IPS-15b (cell line): ENCODE results near the gene MCEMP1.
A peak's percentile ranks its signal among the peaks of the same experiment; 100 is the strongest.

Experiments used
- H3K27me3 ChIP-seq: one replicate; pipeline ENCODE4 v1.6.1; 2013; ENCODE audit warnings: low read length; ENCODE audit not compliant: control insufficient read depth, insufficient read depth
- H3K36me3 ChIP-seq: one replicate; pipeline ENCODE4 v1.6.1; 2013; ENCODE audit warnings: low read length; ENCODE audit not compliant: control insufficient read depth, insufficient read depth
- H3K4me1 ChIP-seq: one replicate; pipeline ENCODE4 v1.6.1; 2013; ENCODE audit warnings: mild to moderate bottlenecking, low read length; ENCODE audit not compliant: control insufficient read depth, insufficient read depth
- H3K4me3 ChIP-seq: one replicate; pipeline ENCODE4 v1.5.1; 2013; ENCODE audit warnings: low read depth, low read length
- H3K9ac ChIP-seq: one replicate; pipeline ENCODE4 v1.6.1; 2013; ENCODE audit warnings: low read depth, mild to moderate bottlenecking, low read length
- H3K9me3 ChIP-seq: one replicate; pipeline ENCODE4 v1.6.1; 2013; ENCODE audit warnings: mild to moderate bottlenecking, low read length; ENCODE audit not compliant: control insufficient read depth, insufficient read depth

MCEMP1 gene

GRCh38 chr19:7678971-7679751 is 2.3 kb downstream of the MCEMP1 start:
- Histone ChIP-seq H3K9me3 (no peaks in the 10 kb centered on the region), H3K9ac (no peak overlapping the region), H3K4me3 (no peak overlapping the region), H3K27me3 (peaks cover 8% of the 10 kb centered on the region), H3K4me1 (peaks cover 2% of the 10 kb centered on the region), H3K36me3 (peaks cover 12% of the 10 kb centered on the region)

GRCh38 chr19:7679771-7680605 is 3.1 kb downstream of the MCEMP1 start:
- Histone ChIP-seq H3K36me3 (peaks cover 12% of the 10 kb centered on the region), H3K9me3 (no peaks in the 10 kb centered on the region), H3K4me1 (peaks cover 2% of the 10 kb centered on the region), H3K27me3 (peaks cover 8% of the 10 kb centered on the region), H3K9ac (no peak overlapping the region), H3K4me3 (peak overlapping the region; percentile 82)

DNA sequence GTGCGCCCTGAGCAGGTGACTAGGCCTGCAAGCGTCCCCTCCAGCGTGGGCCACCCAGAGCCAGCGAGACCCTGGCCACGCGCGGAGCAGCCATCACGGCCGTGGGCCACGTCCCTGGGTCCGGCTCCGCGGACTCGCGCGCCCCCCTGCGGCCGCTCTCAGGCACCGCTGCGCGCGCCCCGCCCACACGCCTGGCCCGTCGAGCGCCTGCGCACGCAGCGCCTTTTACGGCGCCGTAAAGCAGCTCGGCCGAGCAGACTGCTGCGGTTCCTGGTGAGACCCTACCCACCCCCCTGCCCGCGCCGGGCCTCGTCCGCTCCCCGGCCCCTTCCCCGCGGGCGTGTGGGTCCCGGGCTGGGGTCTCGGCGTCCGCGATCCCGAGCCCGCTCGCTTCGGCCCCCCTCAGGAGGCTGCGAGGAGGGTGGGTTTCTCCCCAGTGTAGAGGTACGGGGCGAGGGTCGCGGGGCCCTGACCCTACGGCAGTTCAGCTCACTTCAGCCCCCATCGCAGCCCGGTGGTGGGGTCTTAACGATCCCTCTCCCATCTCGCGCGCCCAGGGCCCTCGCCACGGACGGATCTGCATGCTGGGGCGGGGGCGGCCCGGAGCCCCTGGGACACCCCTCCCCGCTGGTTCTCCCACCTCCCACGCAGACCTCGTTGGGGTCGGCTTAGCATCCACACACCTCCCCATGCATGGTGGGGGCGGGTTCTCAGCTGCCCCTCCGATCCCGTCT is 3.9 kb downstream of the MCEMP1 start, which contains the start of gene TRAPPC5:
TSS of gene TRAPPC5 (plus strand) at position 228 of the 734 bp plus-strand sequence. CDS start 1,421 bp downstream, outside the sequence.
- H3K9ac ChIP-seq = peak within 1 kb of the TSS; percentile 70
- peaks cover 8% of the 10 kb centered on the region for H3K27me3 ChIP-seq
- H3K9me3 ChIP-seq = no peaks in the 10 kb centered on the region
- H3K36me3 ChIP-seq = peaks cover 12% of the 10 kb centered on the region
- peaks cover 7% of the 10 kb centered on the region for H3K4me1 ChIP-seq
- peak within 1 kb of the TSS; percentile 82 for H3K4me3 ChIP-seq

DNA sequence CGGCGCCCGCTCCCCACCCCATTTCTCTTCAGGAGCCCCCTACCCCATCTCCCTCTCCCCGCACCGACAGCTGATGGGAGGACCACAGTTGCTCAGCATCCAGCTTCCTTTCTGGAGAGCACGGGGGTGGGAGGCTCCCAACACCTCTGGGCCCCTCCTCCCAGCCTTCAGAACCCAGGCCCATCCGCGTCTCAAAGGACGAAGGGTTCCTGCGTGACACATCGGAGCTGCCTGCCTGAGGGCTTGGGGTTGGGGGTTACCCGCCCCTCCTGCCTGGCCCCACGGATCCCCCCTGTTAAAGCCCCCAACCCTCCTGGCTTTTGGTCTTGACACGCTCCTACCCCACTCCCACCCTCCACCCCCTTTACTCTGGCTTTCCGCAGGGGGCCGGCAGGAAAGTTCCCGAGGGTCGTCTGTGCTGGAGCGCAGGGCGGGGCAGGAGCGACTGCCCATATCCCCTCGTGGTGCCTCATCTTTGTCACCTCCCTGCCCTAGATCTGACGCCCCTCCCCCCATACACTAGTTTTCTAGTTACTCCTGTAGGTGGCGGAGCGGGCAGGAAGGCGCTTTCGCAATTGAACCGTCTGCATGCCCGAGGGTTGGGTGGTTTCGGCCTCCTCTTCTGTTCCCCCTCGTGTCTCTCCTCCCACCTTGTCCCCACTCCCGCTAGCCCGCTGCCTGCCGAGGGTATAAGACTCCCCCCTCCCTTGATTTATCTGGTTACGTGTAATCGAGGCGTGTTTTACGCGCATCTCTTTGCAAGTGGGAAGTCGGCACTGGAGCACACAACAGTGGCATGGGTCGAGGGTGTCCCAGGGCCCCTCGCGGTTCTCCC is 4.7 kb downstream of the MCEMP1 start:
- Histone ChIP-seq H3K9me3 (no peaks in the 10 kb centered on the region), H3K27me3 (peaks cover 5% of the 10 kb centered on the region), H3K4me1 (peaks cover 7% of the 10 kb centered on the region), H3K36me3 (peaks cover 12% of the 10 kb centered on the region), H3K4me3 (peak overlapping the region; percentile 82), H3K9ac (peak overlapping the region; percentile 73)

GRCh38 chr19:7682175-7682855 is 5.4 kb downstream of the MCEMP1 start:
- peaks cover 7% of the 10 kb centered on the region for H3K4me1 ChIP-seq
- H3K36me3 ChIP-seq = peaks cover 12% of the 10 kb centered on the region
- H3K4me3 ChIP-seq = peak overlapping the region; percentile 82
- peak overlapping the region; percentile 73 for H3K9ac ChIP-seq
- H3K27me3 ChIP-seq = peaks cover 2% of the 10 kb centered on the region
- no peaks in the 10 kb centered on the region for H3K9me3 ChIP-seq

DNA sequence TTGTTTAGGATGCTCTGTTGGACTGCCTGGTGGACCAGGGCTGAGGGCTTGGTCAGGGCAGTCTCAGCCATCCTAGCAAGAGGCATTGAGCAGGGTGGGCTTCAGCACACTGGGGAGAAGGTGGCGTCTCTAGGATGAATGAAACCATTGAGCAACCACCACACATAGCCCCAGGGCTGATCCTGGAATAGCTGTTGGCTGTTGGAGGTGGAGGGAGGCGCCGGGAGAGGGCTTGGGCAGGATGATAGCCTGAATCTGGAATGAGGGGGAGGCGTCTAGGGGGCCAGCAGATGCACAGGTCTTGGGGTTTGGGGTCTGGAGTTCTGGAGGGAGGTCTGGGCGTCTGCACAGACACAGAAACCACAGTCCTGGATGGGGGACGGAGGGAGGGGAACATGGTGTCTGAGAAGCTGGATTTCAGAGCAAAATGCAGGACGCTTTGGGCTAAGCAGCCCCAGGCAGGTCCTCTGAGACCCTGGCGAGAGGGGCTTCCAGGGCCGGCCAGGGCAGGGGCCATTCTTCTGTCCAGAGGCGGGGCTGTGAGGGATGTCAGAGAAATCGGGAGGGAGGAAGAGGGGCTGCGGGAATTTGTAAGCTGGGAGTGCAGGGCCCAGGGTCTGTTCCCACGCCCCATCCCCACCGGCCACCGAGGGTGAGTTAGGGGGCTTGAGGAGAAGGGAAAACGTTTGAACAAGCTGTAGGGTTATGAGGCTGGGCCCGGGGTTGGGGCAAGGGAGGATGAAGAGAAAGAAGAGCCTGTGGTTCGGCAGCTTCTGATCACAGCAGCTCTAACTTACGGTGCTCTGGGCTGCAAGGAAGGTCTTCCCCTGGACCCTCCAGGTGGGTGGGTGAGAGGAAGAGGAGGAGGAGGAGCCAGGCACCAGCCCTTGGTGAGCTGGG is 8.9 kb downstream of the MCEMP1 start:
- Histone ChIP-seq H3K4me3 (peak overlapping the region; percentile 43), H3K9ac (peak overlapping the region; percentile 26), H3K4me1 (peaks cover 7% of the 10 kb centered on the region), H3K9me3 (no peaks in the 10 kb centered on the region), H3K27me3 (no peaks in the 10 kb centered on the region), H3K36me3 (peaks cover 12% of the 10 kb centered on the region)

GRCh38 chr19:7687177-7687576 is 10.3 kb downstream of the MCEMP1 start:
- H3K9me3 ChIP-seq = no peaks in the 10 kb centered on the region
- no peak overlapping the region for H3K4me3 ChIP-seq
- peaks cover 12% of the 10 kb centered on the region for H3K36me3 ChIP-seq
- no peak overlapping the region for H3K9ac ChIP-seq
- peaks cover 5% of the 10 kb centered on the region for H3K4me1 ChIP-seq
- peaks cover 2% of the 10 kb centered on the region for H3K27me3 ChIP-seq

DNA sequence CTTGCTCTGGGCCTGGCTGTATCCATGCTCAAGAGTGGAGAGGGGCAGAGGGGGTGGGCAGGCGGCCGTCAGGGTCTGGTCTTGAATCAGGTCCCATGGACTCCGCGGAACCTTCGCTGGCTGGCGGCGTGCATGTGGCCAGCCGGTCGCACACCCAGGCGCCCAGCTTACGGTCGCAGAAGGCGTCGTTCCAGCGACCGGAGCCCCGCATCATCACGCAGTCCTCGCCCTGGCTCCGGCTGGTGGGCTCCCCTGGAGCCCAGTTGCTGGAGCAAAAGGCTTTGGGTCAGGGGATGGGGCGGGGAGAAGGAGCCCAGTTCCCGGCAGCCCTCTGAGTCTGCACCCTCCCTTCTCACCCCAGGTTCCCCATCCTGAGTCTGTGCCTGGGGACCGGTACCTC is 12.3 kb downstream of the MCEMP1 start:
- Histone ChIP-seq H3K27me3 (peaks cover 2% of the 10 kb centered on the region), H3K4me3 (no peak overlapping the region), H3K4me1 (peaks cover 5% of the 10 kb centered on the region), H3K9ac (no peak overlapping the region), H3K36me3 (no peaks in the 10 kb centered on the region), H3K9me3 (no peaks in the 10 kb centered on the region)

DNA sequence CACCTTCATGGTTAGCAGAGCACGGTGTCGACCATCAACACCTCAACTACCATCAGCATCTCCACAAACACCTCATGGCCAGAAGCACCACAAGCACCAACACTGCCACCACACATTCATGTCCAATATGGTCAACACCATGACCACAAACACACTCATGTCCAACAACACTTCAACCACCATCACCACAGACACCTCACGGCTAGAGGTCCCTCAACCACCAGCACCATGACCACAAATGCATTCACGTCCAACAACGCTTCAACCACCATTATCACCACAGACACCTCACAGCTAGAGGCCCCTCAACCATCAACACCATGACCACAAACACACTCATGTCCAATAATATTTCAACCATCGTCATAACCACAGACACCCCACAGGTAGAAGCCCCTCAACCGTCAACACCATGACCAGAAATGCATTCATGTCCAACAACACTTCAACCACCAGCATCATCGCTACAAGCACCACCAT is 13.9 kb downstream of the MCEMP1 start:
- no peaks in the 10 kb centered on the region for H3K9me3 ChIP-seq
- H3K27me3 ChIP-seq = peaks cover 4% of the 10 kb centered on the region
- no peak overlapping the region for H3K4me3 ChIP-seq
- no peak overlapping the region for H3K9ac ChIP-seq
- H3K4me1 ChIP-seq = no peaks in the 10 kb centered on the region
- no peaks in the 10 kb centered on the region for H3K36me3 ChIP-seq

- Histone ChIP-seq H3K9me3 (no peaks in the 10 kb centered on the region), H3K4me1 (no peaks in the 10 kb centered on the region), H3K36me3 (no peaks in the 10 kb centered on the region), H3K9ac (no peak overlapping the region), H3K4me3 (no peak overlapping the region), H3K27me3 (peaks cover 4% of the 10 kb centered on the region)
Measured at GRCh38 chr19:7691497-7691896, 14.6 kb downstream of the MCEMP1 start.
